ENCODE data around the gene CHRND. TPM values are rescaled to one million over a fixed set of nuclear protein-coding genes. Genes with fewer than 3 reads are reported as not detected.

The CHRND gene
- 0.73 TPM for polyA plus RNA-seq (2013, experiment 1 of 2; ENCODE audit: insufficient read length)
- 3.4 TPM for polyA plus RNA-seq (2013, experiment 2 of 2; ENCODE audit: insufficient read length)

- no peak for DNase-seq
Measured at GRCh38 chr2:232525791-232526371, at the start of gene CHRND. Gene CHRND (plus strand): TSS chr2:232526160. CDS start chr2:232526216, 56 bp downstream.

GRCh38 chr2:232476791-232477190, 49.2 kb upstream of the CHRND start:
- DNase-seq: no peak

GRCh38 chr2:232477751-232478510, 48.0 kb upstream of the CHRND start:
- DNase-seq: no peak

GRCh38 chr2:232478571-232479340, 47.2 kb upstream of the CHRND start:
- no peak for DNase-seq

- no peak for DNase-seq
Measured at GRCh38 chr2:232479341-232480200, 46.4 kb upstream of the CHRND start.

GRCh38 chr2:232480201-232481190, 45.5 kb upstream of the CHRND start:
- no peak for DNase-seq

GRCh38 chr2:232481322-232482140, 44.4 kb upstream of the CHRND start:
- DNase-seq: no peak

- no peak for DNase-seq
Measured at GRCh38 chr2:232482301-232483238, 43.4 kb upstream of the CHRND start.

- no peak for DNase-seq
Measured at GRCh38 chr2:232483311-232483922, 42.5 kb upstream of the CHRND start.

GRCh38 chr2:232483923-232484627, 41.9 kb upstream of the CHRND start:
- DNase-seq: no peak

GRCh38 chr2:232484628-232485347, 41.2 kb upstream of the CHRND start:
- no peak for DNase-seq

GRCh38 chr2:232485348-232485756, 40.6 kb upstream of the CHRND start:
- no peak for DNase-seq

GRCh38 chr2:232485757-232486557, 40.0 kb upstream of the CHRND start:
- DNase-seq: no peak

- DNase-seq: no peak
Measured at GRCh38 chr2:232486558-232487384, 39.2 kb upstream of the CHRND start.

GRCh38 chr2:232487385-232488096, 38.4 kb upstream of the CHRND start, which contains the start of gene ECEL1:
Gene ECEL1 (minus strand): TSS chr2:232487834. CDS start chr2:232486653, 1,181 bp downstream.
- DNase-seq: no peak
